Lung (tissue), 12 donors: ENCODE data around the gene SLC38A11. TPM values are rescaled to one million over a fixed set of nuclear protein-coding genes. Genes with fewer than 3 reads are reported as not detected.
A peak's percentile ranks its signal among the peaks of the same experiment; 100 is the strongest.

ENCODE experiments used
- ATAC-seq: fragments of 200-7000 bp; cut with Tn5 transposase; one replicate; pipeline ENCODE4 v1.9.1; 2020; ENCODE audit warnings: moderate number of reproducible peaks; ENCODE audit not compliant: insufficient read depth, low FRiP score
- DNase-seq, 3 donors: peaks; one replicate each; pipeline ENCODE4 v3.0.0-alpha.2; 2013 to 2017
- H3K27ac ChIP-seq, 2 donors: one replicate each; pipeline ENCODE4 v1.5.1; 2013; ENCODE audit warnings: mild to moderate bottlenecking in 2 of 2, moderate library complexity in 2 of 2, control low read depth in 1 of 2, inconsistent platforms in 1 of 2, low read depth in 1 of 2, low read length in 1 of 2
- H3K27me3 ChIP-seq, 3 donors: one replicate each; pipeline ENCODE4 v1.5.1; 2013; ENCODE audit warnings: low read length in 2 of 3; ENCODE audit not compliant: control insufficient read depth in 3 of 3, insufficient read depth in 3 of 3
- H3K36me3 ChIP-seq, 4 donors: one replicate each; pipeline ENCODE4 v1.5.1; 2013; ENCODE audit warnings: low read length in 4 of 4, mild to moderate bottlenecking in 1 of 4, moderate library complexity in 1 of 4; ENCODE audit not compliant: control insufficient read depth in 4 of 4, insufficient read depth in 4 of 4
- H3K4me1 ChIP-seq, 5 donors: one replicate each; pipeline ENCODE4 v1.5.1; 2013; ENCODE audit warnings: low read length in 5 of 5, mild to moderate bottlenecking in 2 of 5, moderate library complexity in 1 of 5; ENCODE audit not compliant: control insufficient read depth in 5 of 5, insufficient read depth in 5 of 5
- H3K4me3 ChIP-seq: one replicate; pipeline ENCODE4 v1.5.1; 2013; ENCODE audit warnings: mild to moderate bottlenecking, control low read depth, moderate library complexity
- H3K9ac ChIP-seq, 2 donors: one replicate each; pipeline ENCODE4 v1.5.1; 2013; ENCODE audit warnings: low read length in 2 of 2, control low read depth in 1 of 2; ENCODE audit not compliant: insufficient read depth in 1 of 2
- H3K9me3 ChIP-seq, 4 donors: one replicate each; pipeline ENCODE4 v1.5.1; 2013; ENCODE audit warnings: low read length in 3 of 4, mild to moderate bottlenecking in 1 of 4, moderate library complexity in 1 of 4; ENCODE audit not compliant: control insufficient read depth in 4 of 4, insufficient read depth in 3 of 4
- WGBS, 2 donors: extraction: QIAGEN DNeasy Blood & Tissue Kit; methylation state at CpG; one replicate each; pipeline ENCODE4 v1.1.7; 2013; 5-methylcytosine and 5-hydroxymethylcytosine counted together
- polyA plus RNA-seq, 2 donors: library from polyadenylated mRNA; stranded (reverse); fragments of 200-250 nt; gene quantifications; one replicate each; pipeline ENCODE4 v1.2.1, GENCODE V29; 2013
- total RNA-seq, 2 donors: library from RNA; depleted of rRNA in 1 of 2; stranded (reverse); fragments of >200 nt in 1 of 2; gene quantifications; one replicate each; pipeline ENCODE4 v1.2.1, GENCODE V29; 2014 to 2021
- TF ChIP-seq, protein P1 (sequence below): IDR thresholded peaks from 2 replicates; pipeline ENCODE4 v1.5.1; 2012; ENCODE audit warnings: mild to moderate bottlenecking; ENCODE audit errors: control extremely low read depth, extremely low read depth
- donor health status: control.
- donor health status: control.
- donor health status: Bipolar disorder and iron deficiency.
- donor health status: healthy.
- donor health status: DM: yes; HTN: yes; CAD: no.

Gene SLC38A11
- total and polyA plus RNA-seq, 4 donors, result 0.10 to 1.2 (median 0.15) TPM; not detected in 1

DNA sequence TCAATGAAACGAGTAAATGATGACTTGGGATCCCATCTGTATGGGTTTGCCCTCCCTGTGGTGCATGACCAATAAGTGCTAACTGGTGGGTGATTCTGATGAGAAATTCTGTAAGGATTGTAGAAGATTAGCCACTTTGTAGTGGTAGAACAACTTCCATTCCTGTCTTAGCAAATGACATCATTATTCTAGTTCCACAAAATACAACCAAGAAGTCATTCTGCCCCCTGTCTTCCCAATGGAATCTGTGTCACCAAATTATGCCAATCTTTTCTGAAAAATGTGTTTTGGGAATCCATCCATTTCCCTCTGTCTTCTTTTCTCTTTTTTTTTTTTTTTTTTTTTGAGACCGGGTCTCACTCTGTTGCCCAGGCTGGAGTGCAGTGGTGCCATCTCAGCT lies 48.4 kb downstream of the SLC38A11 start:
- 93 to 94% methylated on average over 2 of the region's 2 CpGs for WGBS, 2 donors
- H3K27me3 ChIP-seq, result no peaks in the 10 kb centered on the region
- H3K36me3 ChIP-seq, result no peaks in the 10 kb centered on the region
- no peak overlapping the region for H3K9ac ChIP-seq
- TF ChIP-seq, protein P1, sequence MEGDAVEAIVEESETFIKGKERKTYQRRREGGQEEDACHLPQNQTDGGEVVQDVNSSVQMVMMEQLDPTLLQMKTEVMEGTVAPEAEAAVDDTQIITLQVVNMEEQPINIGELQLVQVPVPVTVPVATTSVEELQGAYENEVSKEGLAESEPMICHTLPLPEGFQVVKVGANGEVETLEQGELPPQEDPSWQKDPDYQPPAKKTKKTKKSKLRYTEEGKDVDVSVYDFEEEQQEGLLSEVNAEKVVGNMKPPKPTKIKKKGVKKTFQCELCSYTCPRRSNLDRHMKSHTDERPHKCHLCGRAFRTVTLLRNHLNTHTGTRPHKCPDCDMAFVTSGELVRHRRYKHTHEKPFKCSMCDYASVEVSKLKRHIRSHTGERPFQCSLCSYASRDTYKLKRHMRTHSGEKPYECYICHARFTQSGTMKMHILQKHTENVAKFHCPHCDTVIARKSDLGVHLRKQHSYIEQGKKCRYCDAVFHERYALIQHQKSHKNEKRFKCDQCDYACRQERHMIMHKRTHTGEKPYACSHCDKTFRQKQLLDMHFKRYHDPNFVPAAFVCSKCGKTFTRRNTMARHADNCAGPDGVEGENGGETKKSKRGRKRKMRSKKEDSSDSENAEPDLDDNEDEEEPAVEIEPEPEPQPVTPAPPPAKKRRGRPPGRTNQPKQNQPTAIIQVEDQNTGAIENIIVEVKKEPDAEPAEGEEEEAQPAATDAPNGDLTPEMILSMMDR, result no peak
- ATAC-seq, result no peak
- H3K4me1 ChIP-seq, result peaks cover 0 to 22% (median 0%) of the 10 kb centered on the region in 5 donors
- H3K27ac ChIP-seq, result no peak overlapping the region
- H3K4me3 ChIP-seq, result no peak overlapping the region
- no peak for DNase-seq
- H3K9me3 ChIP-seq, result peaks cover 0 to 1% (median 0%) of the 10 kb centered on the region in 4 donors

DNA sequence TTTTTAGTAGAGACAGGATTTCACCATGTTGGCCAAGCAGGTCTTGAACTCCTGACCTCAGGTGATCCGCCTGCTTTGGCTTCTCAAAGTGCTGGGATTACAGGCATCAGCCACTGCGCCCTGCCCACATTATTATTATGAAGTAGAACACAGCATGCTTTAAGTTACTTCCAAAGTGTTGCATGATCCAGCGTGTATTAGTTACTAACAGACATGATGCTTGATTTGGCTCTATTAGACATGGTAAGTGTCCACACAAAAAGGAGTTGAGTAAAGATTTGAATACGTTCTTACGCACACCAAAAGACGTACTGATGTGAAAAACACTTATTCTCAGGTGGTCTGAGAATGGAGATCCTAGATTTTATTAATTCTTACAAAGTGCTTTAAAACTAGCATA lies 50.0 kb downstream of the SLC38A11 start:
- Histone ChIP-seq H3K4me1 (peaks cover 0 to 8% (median 0%) of the 10 kb centered on the region in 5 donors), H3K4me3 (no peak overlapping the region), H3K27me3 (no peaks in the 10 kb centered on the region), H3K9me3 (peaks cover 0 to 2% (median 0%) of the 10 kb centered on the region in 4 donors), H3K36me3 (no peaks in the 10 kb centered on the region), H3K9ac (no peak overlapping the region), H3K27ac (no peak overlapping the region)
- TF ChIP-seq, protein P1, result no peak
- ATAC-seq, result no peak
- WGBS, 2 donors, result 80 to 97% methylated on average over 6 of the region's 6 CpGs
- DNase-seq, result no peak

DNA sequence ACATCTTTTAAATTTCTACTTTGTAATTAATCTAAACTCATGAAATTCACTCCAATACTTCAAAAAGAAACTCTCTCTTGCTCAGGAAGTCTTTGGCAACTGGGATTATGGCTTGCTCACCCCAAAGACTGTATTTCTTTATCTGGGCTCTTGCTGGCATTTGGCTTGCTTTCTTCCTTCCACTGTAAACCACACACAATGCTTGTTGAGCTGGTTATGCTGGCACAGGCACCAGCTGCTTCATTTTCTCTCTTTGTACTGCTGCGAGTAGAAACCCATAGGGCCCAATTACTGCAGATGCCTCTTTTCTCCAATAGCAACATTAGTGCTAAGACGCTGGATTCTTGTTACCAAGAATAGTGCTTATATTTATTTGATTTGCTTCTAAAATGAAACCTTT lies 51.4 kb downstream of the SLC38A11 start:
- H3K36me3 ChIP-seq, result no peaks in the 10 kb centered on the region
- WGBS, 2 donors, result 30 to 42% methylated on average over 2 of the region's 2 CpGs
- H3K4me1 ChIP-seq, result no peaks in the 10 kb centered on the region
- TF ChIP-seq, protein P1, result no peak
- H3K9ac ChIP-seq, result no peak overlapping the region
- peaks cover 0 to 2% (median 0%) of the 10 kb centered on the region in 4 donors for H3K9me3 ChIP-seq
- ATAC-seq, result no peak
- H3K4me3 ChIP-seq, result no peak overlapping the region
- H3K27me3 ChIP-seq, result no peaks in the 10 kb centered on the region
- no peak overlapping the region for H3K27ac ChIP-seq
- DNase-seq, result no peak

DNA sequence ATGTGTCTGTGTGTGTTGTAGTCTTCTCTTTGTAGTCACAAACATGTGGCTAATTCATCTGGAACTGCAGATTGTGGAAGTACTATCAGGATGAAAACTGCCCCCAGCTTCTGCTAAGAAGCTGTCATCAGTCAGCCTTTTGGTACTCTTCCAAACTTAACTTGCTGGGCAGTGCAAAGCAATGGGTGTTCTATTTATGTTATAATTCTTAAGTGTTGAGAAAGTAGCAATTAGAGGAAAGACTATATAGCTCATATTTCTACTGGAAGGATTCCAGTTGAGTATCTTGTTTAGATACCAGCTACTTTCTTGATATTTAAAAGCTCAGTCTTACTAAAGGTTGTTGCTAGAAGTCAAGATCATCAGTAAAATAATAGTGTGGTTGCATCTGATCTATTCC lies 52.1 kb downstream of the SLC38A11 start:
- Histone ChIP-seq H3K27me3 (no peaks in the 10 kb centered on the region), H3K27ac (no peak overlapping the region), H3K4me1 (peaks cover 0 to 3% (median 0%) of the 10 kb centered on the region in 5 donors), H3K36me3 (no peaks in the 10 kb centered on the region), H3K4me3 (no peak overlapping the region), H3K9ac (no peak overlapping the region), H3K9me3 (peaks cover 0 to 2% (median 0%) of the 10 kb centered on the region in 4 donors)
- no peak for ATAC-seq
- TF ChIP-seq, protein P1, result no peak
- peak in 2 of 3 donors; percentile 27 to 28 for DNase-seq
